HCT116 (cell line): Measurements from ENCODE around the gene MIEF1.
A peak's percentile ranks its signal among the peaks of the same experiment; 100 is the strongest.

ENCODE experiments used
- CTCF ChIP-seq, 3 experiments: fragments of 200-600 bp in 1 of 3; sonication (generic) in 1 of 3; IDR thresholded peaks in 2 of 3; conservative IDR thresholded peaks in 1 of 3; 2 replicates each; pipeline ENCODE4 v1.5.1; 2012 to 2017; ENCODE audit warnings: low read depth in 2 of 3, low read length in 2 of 3, antibody characterized with exemption in 1 of 3, borderline replicate concordance in 1 of 3, control low read depth in 1 of 3, mild to moderate bottlenecking in 1 of 3, mixed read lengths in 1 of 3, mixed run types in 1 of 3, moderate library complexity in 1 of 3; ENCODE audit not compliant: insufficient read depth in 1 of 3
- POLR2A ChIP-seq: IDR thresholded peaks from 2 replicates; pipeline ENCODE4 v1.7.0; 2011; ENCODE audit warnings: borderline replicate concordance; ENCODE audit not compliant: insufficient read depth, insufficient read length; ENCODE audit errors: extremely low read depth
- POLR2AphosphoS5 ChIP-seq: IDR thresholded peaks from 2 replicates; pipeline ENCODE4 v1.6.1; 2011; ENCODE audit warnings: mild to moderate bottlenecking, low read depth, low read length, moderate library complexity

DNA sequence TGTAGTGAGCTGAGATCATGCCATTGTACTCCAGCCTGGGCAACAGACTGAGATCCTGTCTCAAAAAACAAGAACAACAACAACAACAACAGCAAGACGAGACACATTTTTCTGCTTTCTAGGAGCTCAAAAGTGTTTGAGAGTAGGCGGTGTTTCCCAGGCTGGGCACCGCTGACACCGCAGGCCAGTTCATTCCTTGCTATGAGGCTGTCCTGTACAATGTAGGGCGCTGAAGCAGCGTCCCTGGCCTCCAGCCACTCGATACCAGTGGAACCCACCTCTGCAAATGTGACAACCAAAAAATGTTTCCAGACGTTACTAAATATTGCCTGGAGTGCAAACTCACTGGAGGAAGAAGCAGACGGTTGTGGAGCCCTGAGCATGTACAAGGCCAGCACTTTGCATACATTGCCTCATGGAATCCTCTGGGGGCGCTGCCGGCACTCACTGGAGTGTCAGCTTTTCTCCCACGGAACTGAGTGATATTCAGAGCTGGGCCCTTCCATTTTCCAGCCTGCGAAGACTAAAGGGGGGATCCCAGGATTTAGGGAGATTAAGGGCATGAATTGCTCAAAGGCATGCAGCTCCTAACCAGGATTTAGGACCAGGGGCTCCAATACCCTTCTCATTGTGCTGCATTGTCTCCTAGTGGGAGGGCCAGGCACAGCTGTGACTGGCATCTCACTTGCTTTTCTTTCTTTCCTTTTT lies 5.8 kb upstream of the MIEF1 start:
- TF ChIP-seq POLR2AphosphoS5 (no peak), POLR2A (no peak), CTCF (IDR thresholded peaks at IDR 0.05 in 2 of 3, conservative IDR thresholded peaks at IDR 0.05 in 1 of 3; ENCODE audit: borderline replicate concordance in 1 of 3, insufficient read depth in 1 of 3, low read depth in 2 of 3, low read length in 2 of 3) (peak; percentile 70 to 92 (median 90))
